Liver (tissue), 3 donors: ENCODE data around the gene FAM13A.

Experiments
- RAD21 ChIP-seq, 2 donors: IDR thresholded peaks; 2 replicates each; pipeline ENCODE4 v1.6.1; 2016; ENCODE audit warnings: antibody characterized with exemption in 2 of 2, mild to moderate bottlenecking in 2 of 2
- RXRA ChIP-seq, 2 donors: IDR thresholded peaks; 2 replicates each; pipeline ENCODE4 v1.6.1; 2017 to 2018; ENCODE audit warnings: antibody characterized with exemption in 2 of 2, mild to moderate bottlenecking in 1 of 2
- SP1 ChIP-seq: IDR thresholded peaks from 2 replicates; pipeline ENCODE4 v1.6.1; 2018; ENCODE audit warnings: antibody characterized with exemption, mild to moderate bottlenecking
- YY1 ChIP-seq: IDR thresholded peaks from 2 replicates; pipeline ENCODE4 v1.6.1; 2016; ENCODE audit warnings: antibody characterized with exemption, mild to moderate bottlenecking
- TF ChIP-seq, protein P1 (sequence below): IDR thresholded peaks from 2 replicates; pipeline ENCODE4 v1.6.1; 2016; ENCODE audit warnings: antibody characterized with exemption, mild to moderate bottlenecking
- TF ChIP-seq, protein P2 (sequence below): fragments of 150-350 bp; IDR thresholded peaks from 2 replicates; pipeline ENCODE4 v1.5.1; 2017; ENCODE audit warnings: improper control_type of control experiment, low read depth, low read length; ENCODE audit not compliant: missing input control
- TF ChIP-seq, protein P3 (sequence below): IDR thresholded peaks from 2 replicates; pipeline ENCODE4 v1.6.1; 2016; ENCODE audit warnings: antibody characterized with exemption
- TF ChIP-seq, protein P4 (sequence below): IDR thresholded peaks from 2 replicates; pipeline ENCODE4 v1.6.1; 2016; ENCODE audit warnings: antibody characterized with exemption
- donor health status: healthy.
- donor health status: healthy.

DNA sequence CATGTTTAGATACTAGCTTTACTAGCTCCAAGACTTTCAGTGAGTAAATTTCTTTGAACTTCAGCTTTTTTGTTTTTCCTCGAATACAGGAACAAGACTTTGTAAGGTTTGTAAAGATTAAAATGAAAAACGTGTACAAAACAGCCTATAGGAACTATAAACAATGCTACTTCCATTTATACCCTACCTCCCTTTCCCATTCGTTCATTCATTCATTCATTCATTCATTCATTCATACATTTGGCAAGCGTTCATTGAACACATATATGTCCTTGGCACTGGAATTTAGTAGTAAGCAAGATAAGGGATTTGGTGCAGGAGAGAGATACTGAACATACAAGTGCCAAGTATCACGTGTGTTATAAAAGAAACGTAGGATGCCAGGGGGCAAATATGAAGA, 293.9 kb downstream of the FAM13A start:
- TF ChIP-seq, protein P1, sequence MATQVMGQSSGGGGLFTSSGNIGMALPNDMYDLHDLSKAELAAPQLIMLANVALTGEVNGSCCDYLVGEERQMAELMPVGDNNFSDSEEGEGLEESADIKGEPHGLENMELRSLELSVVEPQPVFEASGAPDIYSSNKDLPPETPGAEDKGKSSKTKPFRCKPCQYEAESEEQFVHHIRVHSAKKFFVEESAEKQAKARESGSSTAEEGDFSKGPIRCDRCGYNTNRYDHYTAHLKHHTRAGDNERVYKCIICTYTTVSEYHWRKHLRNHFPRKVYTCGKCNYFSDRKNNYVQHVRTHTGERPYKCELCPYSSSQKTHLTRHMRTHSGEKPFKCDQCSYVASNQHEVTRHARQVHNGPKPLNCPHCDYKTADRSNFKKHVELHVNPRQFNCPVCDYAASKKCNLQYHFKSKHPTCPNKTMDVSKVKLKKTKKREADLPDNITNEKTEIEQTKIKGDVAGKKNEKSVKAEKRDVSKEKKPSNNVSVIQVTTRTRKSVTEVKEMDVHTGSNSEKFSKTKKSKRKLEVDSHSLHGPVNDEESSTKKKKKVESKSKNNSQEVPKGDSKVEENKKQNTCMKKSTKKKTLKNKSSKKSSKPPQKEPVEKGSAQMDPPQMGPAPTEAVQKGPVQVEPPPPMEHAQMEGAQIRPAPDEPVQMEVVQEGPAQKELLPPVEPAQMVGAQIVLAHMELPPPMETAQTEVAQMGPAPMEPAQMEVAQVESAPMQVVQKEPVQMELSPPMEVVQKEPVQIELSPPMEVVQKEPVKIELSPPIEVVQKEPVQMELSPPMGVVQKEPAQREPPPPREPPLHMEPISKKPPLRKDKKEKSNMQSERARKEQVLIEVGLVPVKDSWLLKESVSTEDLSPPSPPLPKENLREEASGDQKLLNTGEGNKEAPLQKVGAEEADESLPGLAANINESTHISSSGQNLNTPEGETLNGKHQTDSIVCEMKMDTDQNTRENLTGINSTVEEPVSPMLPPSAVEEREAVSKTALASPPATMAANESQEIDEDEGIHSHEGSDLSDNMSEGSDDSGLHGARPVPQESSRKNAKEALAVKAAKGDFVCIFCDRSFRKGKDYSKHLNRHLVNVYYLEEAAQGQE: no peak
- TF ChIP-seq, protein P2, sequence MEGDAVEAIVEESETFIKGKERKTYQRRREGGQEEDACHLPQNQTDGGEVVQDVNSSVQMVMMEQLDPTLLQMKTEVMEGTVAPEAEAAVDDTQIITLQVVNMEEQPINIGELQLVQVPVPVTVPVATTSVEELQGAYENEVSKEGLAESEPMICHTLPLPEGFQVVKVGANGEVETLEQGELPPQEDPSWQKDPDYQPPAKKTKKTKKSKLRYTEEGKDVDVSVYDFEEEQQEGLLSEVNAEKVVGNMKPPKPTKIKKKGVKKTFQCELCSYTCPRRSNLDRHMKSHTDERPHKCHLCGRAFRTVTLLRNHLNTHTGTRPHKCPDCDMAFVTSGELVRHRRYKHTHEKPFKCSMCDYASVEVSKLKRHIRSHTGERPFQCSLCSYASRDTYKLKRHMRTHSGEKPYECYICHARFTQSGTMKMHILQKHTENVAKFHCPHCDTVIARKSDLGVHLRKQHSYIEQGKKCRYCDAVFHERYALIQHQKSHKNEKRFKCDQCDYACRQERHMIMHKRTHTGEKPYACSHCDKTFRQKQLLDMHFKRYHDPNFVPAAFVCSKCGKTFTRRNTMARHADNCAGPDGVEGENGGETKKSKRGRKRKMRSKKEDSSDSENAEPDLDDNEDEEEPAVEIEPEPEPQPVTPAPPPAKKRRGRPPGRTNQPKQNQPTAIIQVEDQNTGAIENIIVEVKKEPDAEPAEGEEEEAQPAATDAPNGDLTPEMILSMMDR: no peak
- TF ChIP-seq SP1: no peak
- no peak for TF ChIP-seq RAD21 (IDR thresholded peaks at IDR 0.05)
- TF ChIP-seq RXRA (IDR thresholded peaks at IDR 0.05): no peak
- no peak for TF ChIP-seq YY1
- TF ChIP-seq, protein P3, sequence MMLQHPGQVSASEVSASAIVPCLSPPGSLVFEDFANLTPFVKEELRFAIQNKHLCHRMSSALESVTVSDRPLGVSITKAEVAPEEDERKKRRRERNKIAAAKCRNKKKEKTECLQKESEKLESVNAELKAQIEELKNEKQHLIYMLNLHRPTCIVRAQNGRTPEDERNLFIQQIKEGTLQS: no peak
- TF ChIP-seq, protein P4, sequence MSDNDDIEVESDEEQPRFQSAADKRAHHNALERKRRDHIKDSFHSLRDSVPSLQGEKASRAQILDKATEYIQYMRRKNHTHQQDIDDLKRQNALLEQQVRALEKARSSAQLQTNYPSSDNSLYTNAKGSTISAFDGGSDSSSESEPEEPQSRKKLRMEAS: no peak
